NB4 (cell line): ENCODE results near the gene SAMD11.

Experiments
- POLR2A ChIP-seq: IDR thresholded peaks from 2 replicates; pipeline ENCODE4 v1.6.1; 2011; ENCODE audit warnings: mild to moderate bottlenecking; ENCODE audit not compliant: insufficient read length; ENCODE audit errors: extremely low read depth
- TF ChIP-seq, protein P1 (sequence below): IDR thresholded peaks from one replicate; pipeline ENCODE4 v1.5.1; 2012; ENCODE audit warnings: low read depth, low read length
- TF ChIP-seq, protein P2 (sequence below): IDR thresholded peaks from 2 replicates; pipeline ENCODE4 v1.6.1; 2011; ENCODE audit warnings: low read depth, low read length

DNA sequence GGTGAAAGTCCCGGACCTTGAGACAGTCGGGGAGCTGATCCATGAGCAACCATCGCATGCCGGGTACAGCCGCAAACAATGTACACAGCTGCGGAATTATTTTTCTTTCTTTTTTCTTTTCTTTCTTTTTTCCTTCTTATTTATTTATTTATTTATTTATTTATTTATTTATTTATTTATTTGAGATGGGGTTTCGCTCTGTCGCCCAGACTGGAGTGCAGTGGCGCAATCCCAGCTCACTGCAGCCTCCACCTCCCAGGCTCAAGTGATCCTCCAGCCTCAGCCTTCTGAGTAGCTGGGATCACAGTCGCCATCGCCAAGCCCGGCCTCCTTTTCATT lies 60.7 kb downstream of the SAMD11 start:
- TF ChIP-seq, protein P1, sequence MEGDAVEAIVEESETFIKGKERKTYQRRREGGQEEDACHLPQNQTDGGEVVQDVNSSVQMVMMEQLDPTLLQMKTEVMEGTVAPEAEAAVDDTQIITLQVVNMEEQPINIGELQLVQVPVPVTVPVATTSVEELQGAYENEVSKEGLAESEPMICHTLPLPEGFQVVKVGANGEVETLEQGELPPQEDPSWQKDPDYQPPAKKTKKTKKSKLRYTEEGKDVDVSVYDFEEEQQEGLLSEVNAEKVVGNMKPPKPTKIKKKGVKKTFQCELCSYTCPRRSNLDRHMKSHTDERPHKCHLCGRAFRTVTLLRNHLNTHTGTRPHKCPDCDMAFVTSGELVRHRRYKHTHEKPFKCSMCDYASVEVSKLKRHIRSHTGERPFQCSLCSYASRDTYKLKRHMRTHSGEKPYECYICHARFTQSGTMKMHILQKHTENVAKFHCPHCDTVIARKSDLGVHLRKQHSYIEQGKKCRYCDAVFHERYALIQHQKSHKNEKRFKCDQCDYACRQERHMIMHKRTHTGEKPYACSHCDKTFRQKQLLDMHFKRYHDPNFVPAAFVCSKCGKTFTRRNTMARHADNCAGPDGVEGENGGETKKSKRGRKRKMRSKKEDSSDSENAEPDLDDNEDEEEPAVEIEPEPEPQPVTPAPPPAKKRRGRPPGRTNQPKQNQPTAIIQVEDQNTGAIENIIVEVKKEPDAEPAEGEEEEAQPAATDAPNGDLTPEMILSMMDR = no peak
- no peak for TF ChIP-seq POLR2A
- TF ChIP-seq, protein P2, sequence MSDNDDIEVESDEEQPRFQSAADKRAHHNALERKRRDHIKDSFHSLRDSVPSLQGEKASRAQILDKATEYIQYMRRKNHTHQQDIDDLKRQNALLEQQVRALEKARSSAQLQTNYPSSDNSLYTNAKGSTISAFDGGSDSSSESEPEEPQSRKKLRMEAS = no peak
